Activated CD8-positive, alpha-beta memory T cell treated with anti-CD3 and anti-CD28 coated beads, Interleukin-2, amount 50 U/mL, for 4 hours (primary cell): ENCODE data around the gene KLK6.
"Not testable (repeated sequence)": the region's sequence is repeated elsewhere in the genome, so short reads cannot be mapped to it uniquely, and the experiment has no call there.

Experiments
- DNase-seq: peaks from one replicate; pipeline ENCODE4 v3.0.0-alpha.2; 2020

Gene KLK6

GRCh38 chr19:50984416-50984815 is 15.0 kb upstream of the KLK6 start:
- not testable (repeated sequence) for DNase-seq

- DNase-seq = no peak
Observed at GRCh38 chr19:50983625-50984292, 14.4 kb upstream of the KLK6 start, which contains the start of gene KLK7. Gene KLK7 (minus strand): TSS chr19:50983917. CDS start chr19:50982399, 1,518 bp downstream.

GRCh38 chr19:50982186-50982585 is 12.8 kb upstream of the KLK6 start:
- no peak for DNase-seq

GRCh38 chr19:50981587-50982146 is 12.3 kb upstream of the KLK6 start:
- no peak for DNase-seq

GRCh38 chr19:50980208-50980607 is 10.8 kb upstream of the KLK6 start:
- DNase-seq = no peak

- no peak for DNase-seq
Observed at GRCh38 chr19:50979758-50980157, 10.4 kb upstream of the KLK6 start.

GRCh38 chr19:50978772-50979390 is 9.5 kb upstream of the KLK6 start:
- no peak for DNase-seq

- no peak for DNase-seq
Observed at GRCh38 chr19:50977626-50978025, 8.2 kb upstream of the KLK6 start.

GRCh38 chr19:50975766-50976165 is 6.4 kb upstream of the KLK6 start:
- no peak for DNase-seq

- no peak for DNase-seq
Observed at GRCh38 chr19:50974702-50975556, 5.5 kb upstream of the KLK6 start.

- no peak for DNase-seq
Observed at GRCh38 chr19:50972795-50973376, 3.5 kb upstream of the KLK6 start.

GRCh38 chr19:50969810-50970209 is 419 bp upstream of the KLK6 start:
- DNase-seq = not testable (repeated sequence)

GRCh38 chr19:50968716-50969412 is 527 bp downstream of the KLK6 start:
- DNase-seq = no peak

GRCh38 chr19:50967929-50968715 is 1.3 kb downstream of the KLK6 start:
- DNase-seq = no peak

- DNase-seq = no peak
Observed at GRCh38 chr19:50964266-50964665, 5.1 kb downstream of the KLK6 start.

GRCh38 chr19:50963381-50963780 is 6.0 kb downstream of the KLK6 start:
- no peak for DNase-seq

GRCh38 chr19:50962245-50962644 is 7.1 kb downstream of the KLK6 start:
- no peak for DNase-seq

GRCh38 chr19:50959731-50960500 is 9.5 kb downstream of the KLK6 start:
- DNase-seq = no peak

- no peak for DNase-seq
Observed at GRCh38 chr19:50957587-50957986, 11.8 kb downstream of the KLK6 start.

- DNase-seq = no peak
Observed at GRCh38 chr19:50952910-50953309, 16.5 kb downstream of the KLK6 start, which contains the start of gene KLK5. Gene KLK5 (minus strand): TSS chr19:50953038. CDS start chr19:50952657, 381 bp downstream.

- DNase-seq = no peak
Observed at GRCh38 chr19:50949861-50950260, 19.5 kb downstream of the KLK6 start.
